IPS DF 4.7 (cell line): ENCODE measurements around the gene MAP4.

Experiments used
- DNase-seq: peaks from one replicate; pipeline ENCODE4 v3.0.0-alpha.2; 2013; ENCODE audit warnings: low spot score; ENCODE audit errors: extremely low read depth

MAP4 gene

DNA sequence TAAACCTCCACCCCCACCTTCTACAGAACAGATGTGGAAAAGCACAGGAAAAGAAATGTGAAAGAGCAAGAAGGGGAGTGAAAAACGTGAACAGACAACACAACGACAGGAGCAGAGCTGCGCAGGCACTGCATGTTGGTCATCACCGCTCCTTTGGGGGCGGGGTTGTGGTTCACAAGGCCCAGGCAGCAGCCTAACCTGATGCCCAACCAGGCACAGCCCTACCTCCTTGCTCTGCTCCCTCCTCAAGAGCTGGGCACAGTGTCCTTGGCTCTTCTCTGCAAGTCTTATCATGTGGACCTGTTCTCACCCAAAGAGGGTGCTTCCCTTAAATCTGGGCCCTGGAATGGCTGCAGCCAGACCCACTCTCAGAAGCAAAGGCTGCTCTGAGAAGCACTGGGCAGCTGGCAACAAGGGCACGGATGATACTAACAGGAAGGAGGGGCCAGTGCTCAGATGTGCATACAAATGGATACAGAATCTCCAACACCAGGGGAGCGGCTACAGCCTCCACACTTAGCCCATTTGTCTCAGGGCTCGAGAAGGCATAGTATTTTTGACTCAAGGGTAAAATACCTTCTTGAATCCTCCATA, 148.7 kb downstream of the MAP4 start:
- no peak for DNase-seq

DNA sequence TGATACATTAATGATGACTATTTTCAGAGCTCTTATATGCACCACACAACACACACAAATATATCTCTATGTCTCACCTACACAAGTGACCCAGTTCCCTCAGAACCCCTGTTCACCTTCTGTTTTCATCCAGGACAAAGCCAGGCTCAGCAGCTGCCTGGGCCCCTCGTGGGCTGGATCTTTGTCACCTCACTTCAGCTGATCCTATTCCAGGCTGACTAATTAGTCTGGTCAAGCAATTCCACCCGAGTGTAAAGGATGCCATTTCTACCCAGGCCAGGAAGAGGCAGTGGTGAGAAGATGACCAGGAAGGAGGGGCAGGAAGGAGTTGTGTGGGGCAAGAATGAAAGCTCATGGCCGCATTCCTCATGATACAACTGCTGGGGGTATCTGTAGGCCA, 151.0 kb downstream of the MAP4 start:
- no peak for DNase-seq

DNA sequence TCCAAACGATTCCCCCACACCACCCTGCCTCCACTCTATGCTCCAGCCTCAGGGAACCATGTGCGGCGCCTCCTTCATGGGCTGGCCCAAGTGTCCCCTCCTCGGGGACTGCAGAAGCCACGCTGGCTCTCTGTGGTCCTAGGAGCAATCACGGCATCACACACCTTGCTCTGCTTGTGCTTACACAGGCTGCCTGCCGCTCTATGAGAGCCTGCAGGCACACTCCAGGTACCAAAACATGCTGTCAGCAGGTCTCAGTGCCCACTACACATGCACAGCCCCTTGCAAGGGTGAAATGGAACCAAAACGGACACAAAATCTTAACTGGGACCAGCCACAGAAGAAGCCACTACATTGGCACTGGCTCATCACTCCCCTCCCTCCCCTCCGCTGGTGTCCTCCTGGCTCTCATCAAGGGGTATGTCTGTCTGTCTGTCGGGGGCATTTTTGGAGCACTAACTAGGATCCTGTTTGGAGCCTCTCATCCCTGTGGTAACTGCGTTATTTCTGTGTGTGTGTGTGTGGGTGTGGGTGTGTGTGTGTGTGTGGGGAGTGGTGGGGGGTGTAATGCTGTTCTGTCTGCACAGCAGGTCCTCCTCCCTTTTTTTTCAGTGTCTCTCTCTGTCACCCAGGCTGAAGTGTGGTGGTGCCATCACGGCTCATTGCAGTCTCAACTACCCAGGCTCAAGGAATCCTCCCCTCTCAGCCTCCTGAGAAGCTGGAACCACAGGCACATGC, 152.7 kb downstream of the MAP4 start:
- no peak for DNase-seq

GRCh38 chr3:47859956-47860605, 156.1 kb downstream of the MAP4 start:
- DNase-seq = no peak

GRCh38 chr3:47857151-47857550, 159.1 kb downstream of the MAP4 start:
- DNase-seq = no peak

DNA sequence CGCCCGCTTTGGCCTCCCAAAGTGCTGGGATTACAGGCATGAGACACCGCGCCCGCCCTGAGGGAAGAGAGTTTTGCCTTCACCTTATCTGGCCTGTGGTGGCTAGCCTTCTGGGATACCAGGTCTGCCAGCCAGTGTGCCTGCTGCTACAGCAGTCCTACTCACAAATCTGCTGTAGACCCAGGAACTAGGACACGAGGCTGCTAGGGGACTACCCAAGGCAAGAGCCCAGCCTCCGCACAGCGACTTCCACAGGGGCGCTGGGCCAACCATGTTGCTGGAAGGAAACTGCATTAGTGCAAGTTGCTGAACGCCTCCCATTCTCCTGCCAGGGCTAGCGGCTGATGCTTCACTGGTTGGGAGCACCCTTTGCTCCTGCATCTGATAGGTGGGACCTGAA, 159.5 kb downstream of the MAP4 start:
- DNase-seq = no peak

GRCh38 chr3:47855461-47856383, 160.5 kb downstream of the MAP4 start:
- DNase-seq = no peak

DNA sequence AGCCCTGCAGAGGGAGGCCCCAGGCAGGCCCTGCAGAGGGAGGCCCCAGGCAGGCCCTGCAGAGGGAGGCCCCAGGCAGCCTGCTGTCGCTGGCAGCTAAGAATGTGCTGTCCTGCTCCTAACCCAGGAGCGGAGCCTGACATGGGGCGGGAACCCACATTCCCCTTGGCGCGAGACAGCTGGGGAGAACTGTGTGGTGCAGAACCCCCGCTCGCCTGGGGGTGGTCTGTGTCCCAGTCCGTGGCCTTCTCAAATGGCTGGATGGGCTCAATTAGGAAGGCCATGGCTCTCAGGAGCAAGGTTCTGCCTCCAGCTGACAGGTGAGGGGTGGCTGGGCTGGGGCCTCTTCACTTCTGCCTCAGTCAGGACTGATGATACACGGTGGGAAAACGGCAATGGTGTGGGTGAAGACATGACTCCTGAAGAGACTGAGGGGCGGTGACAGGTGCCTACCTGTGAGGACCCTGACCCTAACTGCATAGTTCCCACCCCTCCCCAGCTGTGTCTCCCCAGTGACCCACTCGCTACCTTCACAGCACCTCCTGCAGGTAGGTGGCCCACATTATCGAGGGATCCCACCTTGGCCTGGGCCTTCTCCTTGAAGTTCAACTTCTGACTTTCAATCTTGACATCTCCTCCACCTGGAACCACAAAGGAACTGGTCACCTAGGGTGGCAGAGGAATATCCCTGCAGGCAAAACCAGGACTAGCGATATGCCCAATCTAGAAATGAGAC, 161.3 kb downstream of the MAP4 start:
- no peak for DNase-seq

DNA sequence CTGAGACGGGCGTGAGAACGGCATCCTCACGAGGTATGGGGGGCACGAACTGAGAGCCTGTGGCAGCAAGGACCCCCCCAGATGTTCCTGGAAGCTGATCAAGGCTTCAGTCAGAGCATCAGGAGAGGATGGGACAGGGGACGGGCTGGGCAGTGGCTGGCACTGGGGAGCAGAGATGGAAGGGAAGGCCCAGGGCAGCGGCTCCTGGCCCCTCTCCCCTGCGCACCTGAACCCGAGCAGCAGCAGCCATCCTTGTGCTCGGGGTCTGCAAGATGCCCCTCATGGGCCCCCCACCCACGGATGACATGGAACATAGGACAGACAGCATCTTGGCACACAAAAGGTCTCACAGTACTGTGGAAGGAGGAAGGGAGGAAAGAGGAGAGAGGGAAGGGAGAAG, 161.9 kb downstream of the MAP4 start:
- no peak for DNase-seq

- no peak for DNase-seq
Observed at GRCh38 chr3:47852604-47853602, 163.3 kb downstream of the MAP4 start.

DNA sequence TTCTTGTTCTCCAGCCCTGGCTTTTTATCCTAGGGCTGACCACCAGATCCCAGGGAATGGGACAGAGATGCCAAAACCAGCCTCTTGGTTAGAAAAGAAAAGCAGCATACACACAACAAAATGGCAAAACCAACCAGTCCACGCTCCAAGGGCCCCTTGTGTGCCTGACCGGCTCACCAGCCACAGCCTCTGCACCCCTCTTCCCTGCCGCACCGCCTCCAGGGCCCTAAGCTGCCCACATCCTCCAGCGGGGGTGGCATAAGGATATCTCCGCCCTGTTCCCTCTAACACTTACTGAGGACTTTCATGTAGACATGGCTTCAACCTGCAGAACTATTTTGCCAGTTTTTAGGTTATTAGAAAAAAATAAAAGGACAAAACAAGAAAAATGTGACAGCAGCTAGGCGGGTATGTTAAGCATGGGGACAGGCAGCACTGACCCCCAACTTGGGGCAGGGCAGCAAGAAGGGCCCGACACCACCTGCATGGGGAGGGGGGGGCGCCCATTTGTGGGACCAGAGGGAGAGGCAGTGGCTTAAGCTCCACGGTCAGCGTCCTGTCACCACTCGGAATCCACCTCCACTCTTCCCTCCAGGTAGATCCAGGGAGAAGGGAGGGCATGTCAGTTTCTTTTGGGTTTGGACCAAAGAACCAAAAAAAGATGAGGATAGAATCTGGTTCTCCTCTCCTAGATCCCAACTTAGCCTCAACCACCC, 164.2 kb downstream of the MAP4 start:
- no peak for DNase-seq

DNA sequence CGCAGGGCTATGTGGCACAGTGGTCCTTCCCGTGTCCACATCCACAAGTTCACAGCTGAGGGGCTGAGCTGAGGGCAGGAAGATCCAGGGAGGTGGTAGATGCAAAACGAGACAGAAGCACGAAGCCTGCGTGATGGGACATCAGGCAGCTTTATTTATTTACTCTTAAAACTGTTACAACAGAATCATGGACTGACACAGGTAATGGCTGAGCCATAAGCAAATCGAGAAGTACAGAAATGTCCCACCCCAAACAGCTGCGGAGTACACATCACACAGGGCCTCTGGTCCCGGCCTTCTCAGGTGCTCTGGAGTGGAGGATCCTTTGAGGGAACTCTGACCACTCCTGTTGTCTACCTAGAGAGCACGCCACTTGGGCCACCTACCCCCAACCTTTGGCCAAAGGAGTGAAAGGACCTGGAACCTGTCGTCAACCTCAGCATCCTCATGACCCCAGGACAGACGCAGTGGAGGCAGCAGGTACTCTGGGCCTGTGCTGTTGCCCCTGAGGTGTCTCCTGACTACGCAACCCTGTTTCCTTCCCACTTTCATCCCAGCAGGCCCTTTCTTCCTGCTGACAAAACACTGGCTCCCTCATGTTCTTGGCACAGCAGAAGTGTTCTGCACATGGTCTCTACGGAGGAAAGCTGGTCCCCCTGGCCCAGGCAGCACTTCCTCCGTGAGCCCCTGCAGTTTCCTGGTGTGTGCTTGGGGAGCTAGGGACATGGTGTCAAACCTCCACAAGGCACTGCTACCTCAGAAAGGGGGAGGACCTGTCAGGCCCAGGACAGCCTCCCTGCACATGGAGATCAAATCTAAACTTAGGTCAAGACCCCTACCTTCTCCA, 165.4 kb downstream of the MAP4 start:
- no peak for DNase-seq

DNA sequence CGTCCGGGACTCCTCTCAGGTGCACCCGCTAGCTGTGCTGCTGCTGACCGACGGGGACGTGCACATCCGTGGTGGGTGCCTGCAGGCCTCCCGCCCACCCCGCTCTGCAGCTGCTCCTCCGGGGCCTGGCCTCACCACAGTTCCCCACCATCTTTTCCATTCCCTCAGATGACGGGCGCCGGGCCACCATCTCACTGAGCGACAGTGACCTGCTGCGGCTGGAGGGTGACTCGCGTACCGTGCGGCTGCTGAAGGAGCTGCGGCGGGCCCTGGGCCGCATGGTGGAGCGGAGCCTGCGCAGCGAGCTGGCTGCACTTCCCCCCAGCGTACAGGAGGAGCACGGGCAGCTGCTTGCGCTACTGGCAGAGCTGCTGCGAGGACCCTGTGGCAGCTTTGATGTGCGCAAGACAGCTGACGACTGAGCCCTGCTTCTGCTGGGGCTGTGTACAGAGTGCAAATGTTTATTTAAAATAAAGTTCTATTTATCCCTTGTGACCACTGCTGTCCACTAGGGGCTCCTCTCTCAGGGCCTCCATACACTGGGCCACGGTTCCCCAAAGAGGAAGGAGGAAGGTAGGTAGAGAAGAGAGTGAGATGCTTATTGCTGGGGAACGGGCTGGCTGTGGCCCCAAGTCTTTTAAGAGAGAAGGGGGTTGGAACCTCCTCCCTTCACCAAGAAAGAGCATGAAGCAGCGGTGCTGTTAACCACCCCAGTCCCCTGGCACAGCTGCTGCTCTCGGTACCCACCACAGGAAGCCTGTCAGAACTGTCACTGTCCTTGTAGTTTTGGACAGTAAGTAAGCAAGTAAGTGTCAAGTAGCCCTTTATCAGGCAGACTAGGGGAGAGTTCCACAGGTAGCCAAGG, 166.3 kb downstream of the MAP4 start:
- DNase-seq = no peak

DNA sequence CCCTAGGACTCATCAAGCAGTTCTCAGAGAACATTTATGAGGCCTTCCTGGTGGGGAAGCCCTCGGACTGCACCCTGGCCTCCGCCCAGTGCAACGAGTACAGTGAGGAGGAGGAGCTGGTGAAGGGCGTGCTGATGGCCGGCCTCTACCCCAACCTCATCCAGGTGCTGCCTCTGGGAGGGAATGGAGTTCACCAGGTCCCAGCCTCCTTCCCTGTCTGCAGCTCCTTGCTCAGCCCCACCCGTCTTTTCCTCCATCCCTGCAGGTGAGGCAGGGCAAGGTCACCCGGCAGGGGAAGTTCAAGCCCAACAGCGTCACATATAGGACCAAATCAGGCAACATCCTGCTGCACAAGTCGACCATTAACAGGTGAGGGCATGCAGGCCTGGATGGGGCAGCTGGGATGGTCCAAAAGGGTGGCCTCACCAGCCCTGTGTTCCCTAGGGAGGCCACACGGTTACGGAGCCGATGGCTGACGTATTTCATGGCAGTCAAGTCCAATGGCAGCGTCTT, 167.0 kb downstream of the MAP4 start:
- no peak for DNase-seq

GRCh38 chr3:47848599-47849117, 167.6 kb downstream of the MAP4 start:
- no peak for DNase-seq

- no peak for DNase-seq
Observed at GRCh38 chr3:47847801-47848518, 168.3 kb downstream of the MAP4 start.
